ENCODE results near the gene TPPP. TPM values are rescaled to one million over a fixed set of nuclear protein-coding genes. Genes with fewer than 3 reads are reported as not detected.

Gene TPPP
- total RNA-seq, 1 experiment from 2014 or later: 0.31 TPM

- peak within 1 kb of the TSS; percentile 71 for H3K4me3 ChIP-seq (ENCODE audit: insufficient read depth, low read depth, low read length)
- DNase-seq: peak; percentile 99
These were observed 81.2 kb downstream of the TPPP start, which contains the start of gene CEP72 for GRCh38 chr5:611731-612486. TSS of gene CEP72 (plus strand) at chr5:612340. CDS start at chr5:612362, 22 bp downstream.

GRCh38 chr5:610744-611730, 82.1 kb downstream of the TPPP start:
- Histone ChIP-seq H3K4me3 (ENCODE audit: insufficient read depth, low read depth, low read length) (peak overlapping the region; percentile 71), H3K27me3 (ENCODE audit: control insufficient read depth, insufficient read depth, low read length) (no peaks in the 10 kb centered on the region), H3K36me3 (replicated peaks; ENCODE audit: control insufficient read depth, insufficient read depth, low read length) (no peaks in the 10 kb centered on the region)
- no peak for DNase-seq

More at GRCh38 chr5:611731-612486, 81.2 kb downstream of the TPPP start, which contains the start of gene CEP72:
- Histone ChIP-seq H3K27me3 (ENCODE audit: control insufficient read depth, insufficient read depth, low read length) (no peaks in the 10 kb centered on the region), H3K36me3 (replicated peaks; ENCODE audit: control insufficient read depth, insufficient read depth, low read length) (no peaks in the 10 kb centered on the region)

GRCh38 chr5:610011-610743, 83.0 kb downstream of the TPPP start:
- no peak for DNase-seq
- Histone ChIP-seq H3K36me3 (replicated peaks; ENCODE audit: control insufficient read depth, insufficient read depth, low read length) (no peaks in the 10 kb centered on the region), H3K4me3 (ENCODE audit: insufficient read depth, low read depth, low read length) (no peak overlapping the region), H3K27me3 (ENCODE audit: control insufficient read depth, insufficient read depth, low read length) (no peaks in the 10 kb centered on the region)

Other genes starting within 250 kb of the TPPP start
- 1.8 and 3.3 TPM in 2 replicates for gene SLC9A3, start 168.9 kb downstream of the TPPP start, total RNA-seq (2014; rRNA removed; shearing (Covaris generic))
- 12.6 and 20.7 TPM in 2 replicates for gene CEP72, start 81.0 kb downstream of the TPPP start, total RNA-seq (2014; rRNA removed; shearing (Covaris generic))
- 0.07 and 0.33 TPM in 2 replicates for gene ZDHHC11B, start 91.4 kb upstream of the TPPP start, total RNA-seq (2014; rRNA removed; shearing (Covaris generic))
- 5.2 and 7.7 TPM in 2 replicates for gene ZDHHC11, start 157.6 kb upstream of the TPPP start, total RNA-seq (2014; rRNA removed; shearing (Covaris generic))
- 32.1 and 39.3 TPM in 2 replicates for gene BRD9, start 199.4 kb upstream of the TPPP start, total RNA-seq (2014; rRNA removed; shearing (Covaris generic))
- gene TRIP13, start 199.5 kb upstream of the TPPP start, total RNA-seq (2014; rRNA removed; shearing (Covaris generic)): 60.3 and 63.0 TPM in 2 replicates

Data from H7 (cell line).